Measurements from ENCODE around the gene ZMIZ1. TPM values are rescaled to one million over a fixed set of nuclear protein-coding genes. Genes with fewer than 3 reads are reported as not detected.
A peak's percentile ranks its signal among the peaks of the same experiment; 100 is the strongest.

ZMIZ1 gene
- total and polyA plus RNA-seq, 9 donors, result 16.3 to 55.7 (median 38.1) TPM

DNA sequence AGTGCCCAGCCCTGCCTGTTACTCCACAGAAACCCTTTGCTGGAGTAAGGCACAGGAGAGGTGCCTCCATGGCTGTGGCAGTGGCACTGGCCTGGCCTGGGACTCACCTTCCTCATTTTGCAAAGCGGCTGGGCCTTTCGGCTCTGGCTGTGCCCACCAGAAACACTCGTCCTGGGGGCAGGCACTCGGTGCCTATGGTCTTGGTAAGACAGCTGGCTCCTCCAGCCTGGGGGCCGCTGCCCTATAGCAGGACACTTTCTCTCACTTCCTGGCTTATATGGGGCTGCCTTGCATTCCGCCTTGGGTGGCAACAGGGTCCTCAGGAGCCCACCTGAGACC is 13.2 kb downstream of the ZMIZ1 start:
- H3K36me3 ChIP-seq (ENCODE audit: control insufficient read depth, insufficient read depth, low read length), result peaks cover 10% of the 10 kb centered on the region
- H3K27ac ChIP-seq (ENCODE audit: low read length), result no peak overlapping the region
- no peak overlapping the region for H3K4me3 ChIP-seq (ENCODE audit: low read length)
- H3K9me3 ChIP-seq (replicated peaks; ENCODE audit: control insufficient read depth, low read depth, low read length), result no peaks in the 10 kb centered on the region
- peaks cover 67% of the 10 kb centered on the region for H3K4me1 ChIP-seq (ENCODE audit: control insufficient read depth, insufficient read depth, low read length)
- WGBS (ENCODE audit: insufficient coverage), result 92% methylated on average over 6 of the region's 6 CpGs
- DNase-seq, result no peak
- no peaks in the 10 kb centered on the region for H3K27me3 ChIP-seq (ENCODE audit: control insufficient read depth, insufficient read depth, low read length)

DNA sequence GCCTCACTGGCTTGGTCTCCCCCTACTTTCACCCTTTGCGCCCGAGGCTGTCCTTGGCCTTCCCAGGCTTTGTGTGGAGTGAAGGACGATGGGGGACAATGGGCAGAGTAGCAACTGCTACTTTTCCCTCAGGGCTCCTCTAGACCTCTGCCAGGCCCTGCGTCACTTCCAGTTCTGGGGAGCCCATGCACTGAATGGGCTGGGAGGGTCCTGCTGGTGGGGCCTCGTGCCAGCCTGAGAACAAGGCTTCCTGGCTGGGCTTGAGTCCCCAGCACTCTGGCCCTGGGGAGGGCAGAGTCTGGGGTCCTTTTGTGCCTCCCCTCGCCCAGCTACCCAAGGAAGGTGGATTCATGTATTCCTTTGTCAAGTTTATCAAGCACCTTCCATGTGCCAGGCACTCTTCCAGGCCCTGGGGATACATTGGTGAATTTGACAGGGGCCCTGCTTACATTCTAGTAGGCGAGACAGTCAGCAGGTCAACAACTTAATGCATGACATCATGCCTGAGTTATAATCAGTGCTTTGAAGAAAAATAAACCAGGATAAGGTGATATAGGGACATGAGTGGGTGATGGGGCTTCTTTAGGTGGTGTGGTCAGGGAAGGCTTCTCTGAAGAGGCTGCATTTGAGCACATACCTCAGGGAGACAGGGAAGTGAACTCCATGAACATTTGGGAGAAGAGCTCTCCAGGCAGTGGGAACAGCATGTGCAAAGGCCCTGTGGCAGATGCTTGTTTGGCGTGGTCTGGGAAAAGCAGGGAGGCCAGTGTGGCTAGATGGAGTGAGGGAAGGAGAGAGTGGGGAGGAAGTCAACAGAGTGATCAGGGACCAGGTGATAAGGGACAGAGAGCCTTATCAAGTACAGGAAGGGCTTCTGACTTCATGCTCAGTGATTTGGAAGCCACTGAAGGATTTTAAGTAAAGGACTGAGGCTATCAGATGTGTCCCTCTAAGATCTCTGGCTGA is 14.1 kb downstream of the ZMIZ1 start:
- 99% methylated on average over 5 of the region's 8 CpGs for WGBS (ENCODE audit: insufficient coverage)
- no peak for DNase-seq

DNA sequence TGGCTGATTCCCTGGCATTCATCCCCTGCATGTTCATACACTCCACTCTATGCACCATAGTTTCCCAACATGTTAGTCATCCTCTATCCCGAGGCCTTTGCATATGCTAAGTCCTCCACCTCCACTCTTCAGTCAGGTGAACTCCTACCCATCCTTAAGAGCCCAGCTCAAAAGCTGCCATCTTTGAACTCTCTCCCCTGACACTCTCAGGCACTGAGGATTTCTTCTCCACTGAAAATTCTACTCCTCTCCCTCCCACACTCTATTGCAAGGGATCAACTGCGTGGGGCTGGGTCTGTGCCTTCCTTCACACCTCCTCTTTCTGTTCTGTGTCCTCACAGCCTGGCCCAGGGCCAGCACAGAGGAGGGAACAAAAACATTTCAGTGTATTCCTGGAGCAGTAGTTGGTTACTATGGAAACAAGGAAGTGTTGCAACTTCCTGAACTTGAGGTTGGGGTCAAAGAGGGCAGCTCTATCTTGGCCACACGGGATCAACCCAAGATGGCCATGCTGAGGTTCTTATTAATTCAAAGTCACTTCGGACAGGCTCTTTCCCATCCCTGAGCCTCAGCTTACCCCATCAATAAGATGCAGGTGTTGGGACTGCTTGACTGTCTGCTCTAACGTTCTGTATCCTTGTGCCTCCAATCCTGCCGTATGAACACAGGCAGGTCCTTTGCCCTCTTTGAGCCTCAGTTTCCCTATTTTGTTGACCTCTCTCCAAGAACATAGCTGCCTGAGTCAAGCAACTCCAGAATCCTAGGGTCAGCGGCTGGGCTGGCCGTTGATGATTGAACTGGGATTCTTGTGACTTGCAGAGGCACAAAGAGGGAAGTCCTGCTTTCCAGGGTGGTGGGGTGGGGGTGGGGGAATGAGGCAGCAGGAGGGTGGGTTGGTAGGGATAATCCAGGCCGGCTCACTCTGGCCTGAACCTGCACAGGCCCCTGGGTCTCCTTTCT is 15.5 kb downstream of the ZMIZ1 start:
- Histone ChIP-seq H3K27me3 (ENCODE audit: control insufficient read depth, insufficient read depth, low read length) (no peaks in the 10 kb centered on the region), H3K9me3 (replicated peaks; ENCODE audit: control insufficient read depth, low read depth, low read length) (no peaks in the 10 kb centered on the region), H3K36me3 (ENCODE audit: control insufficient read depth, insufficient read depth, low read length) (peaks cover 9% of the 10 kb centered on the region), H3K27ac (ENCODE audit: low read length) (peak overlapping the region; percentile 62), H3K4me1 (ENCODE audit: control insufficient read depth, insufficient read depth, low read length) (peaks cover 60% of the 10 kb centered on the region), H3K4me3 (ENCODE audit: low read length) (no peak overlapping the region)
- 43% methylated on average over 4 of the region's 9 CpGs for WGBS (ENCODE audit: insufficient coverage)
- DNase-seq, result peak; percentile 94

More for the DNA sequence above, 14.1 kb downstream of the ZMIZ1 start:
- no peaks in the 10 kb centered on the region for H3K9me3 ChIP-seq (replicated peaks; ENCODE audit: control insufficient read depth, low read depth, low read length)
- no peaks in the 10 kb centered on the region for H3K27me3 ChIP-seq (ENCODE audit: control insufficient read depth, insufficient read depth, low read length)
- H3K4me3 ChIP-seq (ENCODE audit: low read length), result no peak overlapping the region
- peak overlapping the region; percentile 62 for H3K27ac ChIP-seq (ENCODE audit: low read length)
- H3K36me3 ChIP-seq (ENCODE audit: control insufficient read depth, insufficient read depth, low read length), result peaks cover 12% of the 10 kb centered on the region
- H3K4me1 ChIP-seq (ENCODE audit: control insufficient read depth, insufficient read depth, low read length), result peaks cover 67% of the 10 kb centered on the region

DNA sequence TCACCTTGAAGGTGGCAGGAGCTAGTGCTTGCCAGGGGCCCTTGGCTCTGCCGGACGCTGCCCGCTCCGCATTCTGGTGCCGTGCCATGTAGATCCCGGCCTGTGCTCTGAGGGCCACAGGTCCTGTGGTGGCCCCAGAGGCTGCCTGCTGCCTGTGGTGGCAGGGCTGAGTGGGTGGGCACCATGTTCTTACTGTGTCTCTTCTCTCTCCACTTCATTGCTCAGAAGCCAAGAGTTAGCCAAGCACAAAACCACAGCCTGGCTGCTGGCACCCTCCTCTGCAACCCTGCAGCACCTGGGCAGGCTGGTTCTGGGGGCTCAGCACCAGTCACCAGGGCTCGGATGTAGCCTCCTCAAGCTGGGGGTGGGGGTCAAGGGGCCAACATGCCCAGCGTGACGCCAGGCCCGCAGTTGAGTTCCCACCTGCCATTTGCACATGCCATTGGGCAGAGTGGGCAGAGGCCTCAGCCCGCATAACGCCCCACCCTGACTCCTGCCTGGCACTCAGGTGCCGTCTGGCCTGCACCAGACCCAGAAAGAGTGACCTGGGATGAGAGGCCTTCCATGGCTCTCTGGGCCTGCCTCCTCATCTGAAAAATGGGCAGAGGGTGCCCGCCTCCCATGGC is 16.3 kb downstream of the ZMIZ1 start:
- Histone ChIP-seq H3K36me3 (ENCODE audit: control insufficient read depth, insufficient read depth, low read length) (peaks cover 9% of the 10 kb centered on the region), H3K27ac (ENCODE audit: low read length) (no peak overlapping the region), H3K9me3 (replicated peaks; ENCODE audit: control insufficient read depth, low read depth, low read length) (no peaks in the 10 kb centered on the region), H3K4me1 (ENCODE audit: control insufficient read depth, insufficient read depth, low read length) (peaks cover 52% of the 10 kb centered on the region), H3K4me3 (ENCODE audit: low read length) (no peak overlapping the region), H3K27me3 (ENCODE audit: control insufficient read depth, insufficient read depth, low read length) (no peaks in the 10 kb centered on the region)
- DNase-seq, result no peak
- 85% methylated on average over 13 of the region's 14 CpGs for WGBS (ENCODE audit: insufficient coverage)

DNA sequence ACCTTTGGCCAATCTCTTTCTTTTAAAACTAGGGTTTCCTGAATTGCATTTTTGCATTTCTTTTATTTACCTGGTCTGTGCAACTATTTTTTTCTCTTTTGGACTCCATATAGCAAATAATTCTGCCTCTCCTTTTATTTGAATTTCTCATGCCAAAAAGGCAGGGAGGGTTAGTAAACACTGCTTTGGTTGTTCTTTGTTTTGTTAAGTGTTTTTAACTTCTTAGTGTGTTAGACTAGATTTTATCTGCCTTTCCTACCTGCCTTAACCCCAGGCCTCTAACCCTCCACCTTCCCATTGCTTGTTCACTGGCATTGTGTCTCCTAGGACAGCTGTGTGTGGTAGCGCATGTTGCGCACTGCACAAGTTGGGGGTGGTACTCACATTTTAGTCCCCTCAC is 18.1 kb downstream of the ZMIZ1 start:
- Histone ChIP-seq H3K4me1 (ENCODE audit: control insufficient read depth, insufficient read depth, low read length) (peaks cover 42% of the 10 kb centered on the region), H3K27ac (ENCODE audit: low read length) (no peak overlapping the region), H3K36me3 (ENCODE audit: control insufficient read depth, insufficient read depth, low read length) (peaks cover 9% of the 10 kb centered on the region), H3K9me3 (replicated peaks; ENCODE audit: control insufficient read depth, low read depth, low read length) (no peaks in the 10 kb centered on the region), H3K27me3 (ENCODE audit: control insufficient read depth, insufficient read depth, low read length) (no peaks in the 10 kb centered on the region), H3K4me3 (ENCODE audit: low read length) (no peak overlapping the region)
- no peak for DNase-seq
- no CpG with 5 or more reads among the region's 2 CpGs for WGBS (ENCODE audit: insufficient coverage)

DNA sequence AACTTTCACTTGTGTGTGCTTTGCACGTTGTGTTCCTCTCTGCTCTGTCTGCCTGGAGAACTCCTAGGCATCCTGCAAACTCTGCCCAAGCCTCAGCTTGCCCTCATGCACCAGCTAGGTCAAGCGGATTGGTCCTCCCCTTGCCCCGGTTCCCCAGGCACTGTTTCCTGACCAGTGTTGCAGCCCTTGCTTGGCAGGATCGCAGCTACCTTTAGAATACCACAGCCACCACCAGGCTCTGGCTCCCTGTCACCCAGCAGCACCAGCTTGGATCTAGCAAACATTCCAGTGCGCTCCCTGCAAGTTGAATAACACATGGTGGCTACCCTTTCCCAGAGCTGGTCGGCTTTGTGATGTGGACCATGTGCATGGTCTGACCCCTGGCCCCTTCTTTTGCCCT is 19.0 kb downstream of the ZMIZ1 start:
- Histone ChIP-seq H3K27ac (ENCODE audit: low read length) (no peak overlapping the region), H3K36me3 (ENCODE audit: control insufficient read depth, insufficient read depth, low read length) (peaks cover 9% of the 10 kb centered on the region), H3K4me1 (ENCODE audit: control insufficient read depth, insufficient read depth, low read length) (peaks cover 39% of the 10 kb centered on the region), H3K27me3 (ENCODE audit: control insufficient read depth, insufficient read depth, low read length) (no peaks in the 10 kb centered on the region), H3K4me3 (ENCODE audit: low read length) (no peak overlapping the region), H3K9me3 (replicated peaks; ENCODE audit: control insufficient read depth, low read depth, low read length) (no peaks in the 10 kb centered on the region)
- no peak for DNase-seq
- WGBS (ENCODE audit: insufficient coverage), result 80% methylated on average over 6 of the region's 6 CpGs

DNA sequence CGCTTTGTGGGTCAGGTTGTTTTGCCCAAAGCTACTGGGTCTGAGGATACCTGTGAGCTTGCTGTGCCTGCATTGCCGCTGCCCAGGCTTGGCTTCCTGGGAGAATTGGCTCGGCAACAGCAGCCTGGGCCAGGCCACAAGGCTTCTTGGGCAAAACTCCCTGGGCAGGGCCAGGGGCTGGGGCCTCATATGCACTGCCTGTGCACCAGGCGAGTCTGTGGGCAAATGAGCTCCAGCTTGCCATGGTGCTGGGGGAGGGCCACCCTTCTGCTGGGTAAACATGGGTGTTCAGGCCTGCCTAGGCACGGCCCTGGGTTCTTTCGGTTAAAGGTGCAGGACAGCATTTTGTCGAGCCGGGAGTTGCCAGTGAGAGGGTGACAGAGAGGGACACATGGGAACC is 19.4 kb downstream of the ZMIZ1 start:
- no peak for DNase-seq
- peaks cover 9% of the 10 kb centered on the region for H3K36me3 ChIP-seq (ENCODE audit: control insufficient read depth, insufficient read depth, low read length)
- H3K27me3 ChIP-seq (ENCODE audit: control insufficient read depth, insufficient read depth, low read length), result no peaks in the 10 kb centered on the region
- H3K4me1 ChIP-seq (ENCODE audit: control insufficient read depth, insufficient read depth, low read length), result peaks cover 36% of the 10 kb centered on the region
- no peak overlapping the region for H3K4me3 ChIP-seq (ENCODE audit: low read length)
- no peaks in the 10 kb centered on the region for H3K9me3 ChIP-seq (replicated peaks; ENCODE audit: control insufficient read depth, low read depth, low read length)
- WGBS (ENCODE audit: insufficient coverage), result 84% methylated on average over 4 of the region's 8 CpGs
- H3K27ac ChIP-seq (ENCODE audit: low read length), result no peak overlapping the region

DNA sequence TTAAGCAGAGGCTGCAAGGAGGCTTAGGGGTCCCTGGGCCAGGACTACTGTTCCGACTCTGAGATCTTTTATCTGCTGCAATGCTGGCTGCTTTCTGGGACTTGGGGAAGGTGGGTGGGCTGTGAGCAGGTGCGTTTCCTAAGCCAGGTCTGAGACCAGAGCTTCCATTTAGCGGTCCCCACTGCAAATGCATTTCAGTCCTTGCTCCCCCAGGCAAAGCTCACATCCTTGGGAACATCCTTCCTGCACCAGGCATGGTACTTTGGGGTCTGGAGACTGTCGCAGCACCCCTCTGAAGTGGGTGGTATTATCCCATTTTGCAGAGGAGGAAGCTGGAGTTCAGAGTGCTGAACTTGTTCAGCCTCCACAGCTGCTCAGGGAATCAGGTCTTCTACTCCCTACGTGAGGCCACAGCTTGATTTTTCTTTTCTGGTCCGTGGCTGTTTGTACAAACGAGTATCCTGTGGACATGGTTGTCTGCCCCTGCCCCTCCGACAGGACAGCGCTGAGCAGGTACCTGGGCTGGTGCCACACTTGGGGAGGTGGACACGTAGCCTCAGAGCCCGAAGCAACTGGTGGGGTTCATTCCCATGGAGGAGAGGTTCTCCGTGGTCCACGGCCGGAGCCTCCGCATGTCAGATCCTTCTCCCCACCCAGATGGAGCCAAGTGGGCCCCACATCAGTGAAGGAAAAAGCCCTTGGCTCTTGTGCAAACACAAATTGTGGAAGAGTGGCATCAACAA is 20.0 kb downstream of the ZMIZ1 start:
- no peak overlapping the region for H3K4me3 ChIP-seq (ENCODE audit: low read length)
- peaks cover 35% of the 10 kb centered on the region for H3K4me1 ChIP-seq (ENCODE audit: control insufficient read depth, insufficient read depth, low read length)
- 66% methylated on average over 9 of the region's 15 CpGs for WGBS (ENCODE audit: insufficient coverage)

DNA sequence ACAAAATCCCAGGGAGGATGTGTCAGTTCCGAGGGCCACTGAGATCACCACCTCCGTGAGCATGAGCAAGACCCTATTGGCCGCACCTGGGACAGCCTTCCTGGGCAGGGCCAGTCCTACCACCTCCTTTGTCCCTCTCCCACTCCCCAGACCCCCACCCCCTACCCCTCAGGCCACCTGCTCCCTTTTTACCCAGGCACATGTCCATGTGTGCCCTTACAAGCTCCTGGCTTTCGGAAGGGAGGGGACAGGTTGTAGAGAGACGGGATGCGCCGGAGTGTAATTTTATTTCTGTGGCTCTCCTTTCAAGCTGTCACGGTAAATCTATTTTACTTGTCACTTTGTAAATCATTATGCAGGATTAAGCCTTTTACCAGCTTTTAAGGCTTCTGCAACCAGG is 20.9 kb downstream of the ZMIZ1 start:
- Histone ChIP-seq H3K27ac (ENCODE audit: low read length) (no peak overlapping the region), H3K27me3 (ENCODE audit: control insufficient read depth, insufficient read depth, low read length) (no peaks in the 10 kb centered on the region), H3K4me1 (ENCODE audit: control insufficient read depth, insufficient read depth, low read length) (peaks cover 35% of the 10 kb centered on the region), H3K36me3 (ENCODE audit: control insufficient read depth, insufficient read depth, low read length) (peaks cover 9% of the 10 kb centered on the region), H3K4me3 (ENCODE audit: low read length) (no peak overlapping the region), H3K9me3 (replicated peaks; ENCODE audit: control insufficient read depth, low read depth, low read length) (no peaks in the 10 kb centered on the region)
- no CpG with 5 or more reads among the region's 8 CpGs for WGBS (ENCODE audit: insufficient coverage)
- no peak for DNase-seq

More for the DNA sequence above, 20.0 kb downstream of the ZMIZ1 start:
- peaks cover 9% of the 10 kb centered on the region for H3K36me3 ChIP-seq (ENCODE audit: control insufficient read depth, insufficient read depth, low read length)
- no peaks in the 10 kb centered on the region for H3K9me3 ChIP-seq (replicated peaks; ENCODE audit: control insufficient read depth, low read depth, low read length)
- DNase-seq, result no peak
- no peak overlapping the region for H3K27ac ChIP-seq (ENCODE audit: low read length)
- no peaks in the 10 kb centered on the region for H3K27me3 ChIP-seq (ENCODE audit: control insufficient read depth, insufficient read depth, low read length)
